ELF-1 (cell line): ENCODE measurements around the gene SIL1.
"Not testable (repeated sequence)": the region's sequence is repeated elsewhere in the genome, so short reads cannot be mapped to it uniquely, and the experiment has no call there.

Experiments used
- DNase-seq: peaks from one replicate; pipeline ENCODE4 v3.0.0-alpha.2; 2016; ENCODE audit warnings: low read depth, low spot score

The SIL1 gene

GRCh38 chr5:139197710-139198669 lies at the start of gene SIL1:
TSS of gene SIL1 (minus strand) at chr5:139198368. CDS start at chr5:139127843, 70,525 bp downstream.
- DNase-seq: peak; percentile 96

DNA sequence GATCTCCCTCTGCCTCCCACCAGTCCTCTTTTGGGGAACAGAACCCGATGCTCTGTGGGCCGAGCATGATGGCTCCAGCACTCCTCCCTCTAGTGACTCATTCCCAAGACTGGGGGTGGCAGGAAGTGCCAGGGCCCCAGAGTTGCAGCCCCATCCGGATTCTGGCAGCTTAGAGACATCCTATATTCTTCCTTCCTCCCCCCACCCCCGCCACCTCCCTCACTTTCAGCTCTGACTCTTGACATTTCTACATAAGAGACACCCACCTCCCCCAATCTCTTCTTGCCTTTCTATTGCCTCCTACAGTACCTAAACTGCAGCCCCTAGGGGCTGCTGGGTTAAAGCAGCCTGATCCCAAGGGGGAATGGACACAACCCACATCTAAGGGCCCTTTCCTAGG lies 48.2 kb upstream of the SIL1 start:
- DNase-seq: no peak

- no peak for DNase-seq
Observed at GRCh38 chr5:139245637-139246339, 47.6 kb upstream of the SIL1 start.

DNA sequence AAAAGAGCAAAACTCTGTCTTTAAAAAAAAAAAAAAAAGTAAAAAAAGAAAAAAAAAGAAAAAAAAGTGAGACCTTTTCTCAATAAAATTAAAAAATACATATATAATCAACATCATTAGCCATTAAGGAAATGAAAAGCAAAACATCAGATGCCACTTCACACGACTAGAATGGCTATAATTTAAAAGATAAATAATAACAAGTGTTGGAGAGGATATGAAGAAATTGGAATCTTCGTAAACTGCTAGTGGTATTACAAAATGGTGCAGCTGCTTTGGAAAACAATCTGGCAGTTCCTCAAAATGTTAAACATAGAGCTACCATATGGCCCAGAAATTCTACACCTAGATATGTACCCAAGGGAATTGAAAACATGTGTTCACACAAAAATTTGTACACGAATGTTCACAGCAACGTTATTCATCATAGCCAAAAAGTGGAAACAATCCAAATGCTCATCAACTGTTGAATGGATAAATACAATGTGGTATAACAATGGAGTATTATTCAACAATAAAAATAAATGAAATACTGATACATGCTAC lies 45.3 kb upstream of the SIL1 start:
- no peak for DNase-seq

GRCh38 chr5:139241139-139241538 lies 43.0 kb upstream of the SIL1 start:
- no peak for DNase-seq

DNA sequence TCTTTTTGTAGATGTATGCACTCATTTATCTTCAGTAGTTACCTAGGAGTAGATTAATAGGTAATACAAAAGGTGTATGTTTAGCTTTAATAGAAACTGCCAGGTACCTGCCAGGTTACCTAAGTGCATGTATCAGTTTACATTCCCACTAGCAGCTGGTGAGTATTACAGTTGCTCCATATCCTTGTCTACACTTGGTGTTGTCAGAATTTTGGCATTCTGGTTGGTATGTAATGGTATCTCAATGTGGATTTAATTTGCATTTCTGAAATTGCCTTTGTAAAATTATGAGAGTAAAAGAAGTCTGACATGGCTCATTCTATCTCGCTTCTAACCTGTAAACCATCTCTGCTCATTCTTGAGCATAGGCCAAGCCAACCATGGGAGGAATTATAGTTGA lies 38.3 kb upstream of the SIL1 start:
- no peak for DNase-seq

DNA sequence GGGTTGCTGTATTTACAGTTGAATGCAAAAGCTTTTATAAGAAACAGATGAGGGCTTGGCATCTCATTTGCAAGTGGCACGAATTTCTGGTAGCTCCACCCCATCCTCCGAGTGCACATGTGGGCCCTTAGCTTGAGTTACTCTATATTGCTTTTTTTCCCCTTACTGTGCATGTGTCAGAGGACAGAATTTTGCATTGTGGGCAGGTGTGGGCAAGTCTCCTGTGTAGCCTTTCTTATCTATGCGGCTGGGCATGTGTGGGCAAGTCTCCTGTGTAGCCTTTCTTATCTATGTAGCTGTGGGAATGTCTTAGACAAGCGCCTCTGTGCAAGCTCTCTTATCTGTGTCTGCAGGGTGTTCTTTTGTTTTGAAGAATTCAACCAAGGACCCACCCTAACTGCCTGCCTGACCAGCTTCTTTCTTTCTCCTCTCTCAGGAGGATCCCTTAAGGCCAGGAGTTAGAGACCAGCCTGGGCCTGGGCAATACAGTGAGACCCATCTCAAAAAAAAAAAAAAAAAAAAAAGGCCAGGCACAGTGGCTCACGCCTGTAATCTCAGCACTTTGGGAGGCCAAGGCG lies 34.1 kb upstream of the SIL1 start:
- peak; percentile 36 for DNase-seq

DNA sequence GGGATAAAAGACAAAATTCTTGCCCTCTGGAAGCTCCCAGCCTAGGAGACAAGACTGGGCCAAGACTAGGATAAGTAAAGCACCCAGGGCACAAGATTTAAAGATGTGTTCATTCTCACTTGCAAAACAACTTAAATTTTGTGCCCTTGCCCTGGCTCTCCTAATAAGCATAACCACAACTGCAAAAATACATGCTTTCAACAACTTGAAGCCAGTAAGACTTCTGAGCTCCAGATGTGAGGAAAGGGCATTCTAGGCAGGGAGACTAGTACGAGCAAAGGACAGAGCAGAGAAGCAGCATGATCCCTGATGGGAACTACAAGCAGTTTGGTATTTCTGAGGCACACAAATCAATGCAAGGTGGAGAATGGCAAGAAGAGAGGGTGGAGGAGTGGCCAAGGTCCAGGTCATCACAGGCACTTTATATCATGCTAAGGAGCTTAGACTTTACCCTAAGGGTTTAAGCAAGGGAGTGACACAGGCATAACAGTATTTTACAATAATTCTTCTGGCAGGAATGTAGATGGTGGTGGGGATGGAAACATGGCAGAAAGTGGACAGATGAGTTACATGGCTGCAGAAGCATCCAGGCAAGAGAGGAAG lies 30.1 kb upstream of the SIL1 start:
- DNase-seq: no peak

- DNase-seq: no peak
Observed at GRCh38 chr5:139226131-139226530, 28.0 kb upstream of the SIL1 start.

GRCh38 chr5:139223481-139223880 lies 25.3 kb upstream of the SIL1 start:
- DNase-seq: no peak

GRCh38 chr5:139222346-139222745 lies 24.2 kb upstream of the SIL1 start:
- DNase-seq: no peak

GRCh38 chr5:139218038-139218437 lies 19.9 kb upstream of the SIL1 start:
- DNase-seq: not testable (repeated sequence)

DNA sequence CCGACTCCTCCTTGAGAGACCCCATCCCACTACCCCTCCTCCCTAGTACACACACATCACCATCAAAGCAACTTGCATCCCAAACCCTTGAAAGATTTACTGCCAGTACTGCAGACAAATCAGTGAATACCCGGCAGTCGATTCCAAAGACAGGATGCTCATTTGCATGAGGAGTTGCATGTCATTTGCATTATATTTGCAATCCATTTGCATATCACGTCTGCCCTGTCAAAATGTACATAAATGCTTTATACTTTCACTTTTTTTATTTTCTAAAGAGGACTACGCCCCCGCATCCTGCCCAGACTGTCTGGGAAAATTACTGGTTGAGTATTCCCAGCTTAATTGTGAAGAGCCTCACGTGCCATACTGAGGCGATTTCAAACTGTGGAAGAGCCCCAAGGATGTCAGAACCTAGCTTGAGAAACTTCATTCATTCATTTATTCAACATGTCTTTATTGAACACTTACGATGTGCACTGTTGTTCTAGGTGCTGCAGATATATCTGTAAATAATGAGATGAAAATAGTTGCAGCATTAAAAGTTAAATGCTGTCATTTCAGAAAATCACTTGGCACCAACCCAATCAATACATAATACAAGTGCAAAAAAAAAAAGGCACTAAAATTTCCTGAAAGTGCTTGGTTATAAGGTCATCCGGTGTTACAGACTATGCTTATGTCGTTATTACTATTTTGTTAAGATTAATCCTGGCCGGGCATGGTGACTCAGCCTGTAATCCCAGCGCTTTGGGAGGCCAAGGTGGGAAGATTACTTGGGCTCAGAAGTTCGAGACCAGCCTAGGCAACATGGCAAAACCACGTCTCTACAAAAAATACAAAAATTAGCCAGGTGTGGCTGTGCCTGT lies 17.2 kb upstream of the SIL1 start:
- no peak for DNase-seq

GRCh38 chr5:139214646-139215045 lies 16.5 kb upstream of the SIL1 start:
- DNase-seq: no peak

- DNase-seq: no peak
Observed at GRCh38 chr5:139212906-139213305, 14.7 kb upstream of the SIL1 start.

DNA sequence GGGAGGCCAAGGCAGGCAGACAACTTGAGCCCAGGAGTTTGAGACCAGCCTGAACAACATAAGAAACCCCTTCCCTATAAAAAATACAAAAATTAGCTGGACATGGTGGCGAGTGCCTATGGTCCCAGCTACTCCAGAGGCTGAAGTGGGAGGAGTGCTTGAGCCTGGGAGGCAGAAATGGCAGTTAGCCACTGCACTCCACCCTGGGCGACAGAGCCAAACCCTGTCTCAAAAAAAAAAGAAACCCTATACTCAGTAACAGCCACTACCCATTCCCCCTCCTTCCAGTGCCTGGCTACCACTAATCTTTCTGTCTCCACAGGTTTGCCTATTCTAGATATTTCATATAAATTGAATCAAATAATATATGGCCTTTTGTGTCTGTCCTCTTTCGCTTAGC lies 14.3 kb upstream of the SIL1 start:
- no peak for DNase-seq

DNA sequence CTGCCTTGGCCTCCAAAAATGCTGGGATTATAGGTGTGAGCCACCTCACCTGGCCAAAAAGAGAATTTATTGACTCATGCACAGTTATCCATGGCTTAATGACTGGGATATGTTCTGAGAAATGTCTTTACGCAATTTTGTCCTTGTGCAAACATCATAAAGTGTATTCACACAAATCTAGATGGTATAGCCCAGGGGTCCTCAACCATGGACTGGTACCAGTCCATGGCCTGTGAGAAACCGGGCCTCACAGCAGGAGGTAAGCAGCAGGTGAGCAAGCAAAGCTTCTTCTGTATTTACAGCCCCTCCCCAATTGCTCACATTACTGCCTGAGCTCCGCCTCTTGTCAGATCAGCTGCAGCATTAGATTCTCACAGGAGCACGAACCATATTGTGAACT lies 12.4 kb upstream of the SIL1 start:
- DNase-seq: no peak

DNA sequence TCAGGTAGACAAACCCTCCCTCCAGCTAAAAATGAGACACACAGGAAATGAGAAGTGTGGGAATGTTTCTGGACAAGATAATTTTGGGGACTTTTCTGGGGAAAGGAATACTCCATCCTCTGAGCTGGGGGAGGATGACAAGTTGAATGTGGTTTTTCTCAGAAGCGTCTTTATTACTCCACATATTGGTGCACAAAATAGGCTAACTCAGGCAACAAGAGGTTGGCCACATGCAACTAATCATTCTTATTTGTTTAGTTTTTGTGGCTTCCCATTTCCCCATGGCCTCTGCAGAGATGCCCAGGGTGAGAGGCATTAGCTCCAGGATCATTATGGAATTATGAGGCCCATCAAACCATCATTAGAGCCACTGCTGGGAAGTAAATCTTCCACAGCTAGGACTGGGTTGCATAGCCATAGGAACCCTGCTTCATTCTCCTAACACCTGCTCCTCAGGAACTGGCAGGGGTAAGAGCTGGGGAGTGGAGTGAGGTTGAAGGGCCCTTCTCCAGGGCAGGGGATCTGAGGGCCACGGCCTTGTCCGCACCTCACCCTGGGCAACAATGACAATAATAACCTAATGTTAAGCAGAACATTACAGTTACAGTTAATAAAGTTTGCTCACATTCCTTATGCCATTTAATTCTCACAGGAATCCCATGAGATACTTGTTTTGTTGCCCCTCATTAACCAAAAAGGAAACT lies 9.3 kb upstream of the SIL1 start:
- no peak for DNase-seq

DNA sequence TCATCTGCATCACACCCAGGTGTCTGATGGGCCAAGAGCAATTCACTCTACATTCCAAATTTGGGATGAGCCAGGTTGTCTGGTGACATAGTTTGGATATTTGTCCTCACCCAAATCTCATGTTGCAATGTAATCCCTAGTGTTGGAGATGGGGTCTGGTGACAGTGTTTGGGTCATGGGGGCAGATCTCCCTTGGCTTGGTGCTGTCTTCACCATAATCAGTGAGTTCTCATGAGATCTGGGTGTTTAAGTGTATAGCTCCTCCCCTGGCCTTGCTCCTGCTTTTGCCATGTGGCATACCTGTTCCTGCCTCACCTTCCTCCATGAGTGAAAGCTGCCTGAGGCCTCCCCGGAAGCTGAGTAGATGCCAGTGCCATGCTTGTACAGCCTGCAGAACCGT lies 7.4 kb upstream of the SIL1 start:
- DNase-seq: no peak

DNA sequence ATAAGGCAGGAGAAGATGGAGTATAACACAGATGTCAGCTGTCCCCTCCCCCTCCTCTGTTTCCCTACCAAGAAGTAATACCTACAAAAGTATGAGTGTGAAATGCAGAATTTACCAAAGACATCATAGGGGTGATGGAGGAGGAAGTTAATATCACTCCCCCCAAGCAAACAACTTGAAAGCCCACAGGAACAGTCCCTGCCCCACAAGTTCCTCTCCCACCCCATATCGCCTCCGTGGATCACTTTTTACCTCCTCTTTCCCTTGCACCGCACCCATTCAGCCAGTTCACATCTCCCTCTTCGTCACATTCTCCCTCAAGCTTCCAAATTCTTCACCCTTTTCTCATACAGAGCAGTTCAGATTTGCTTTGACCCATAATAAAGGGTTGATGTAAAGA lies 7.0 kb upstream of the SIL1 start:
- no peak for DNase-seq
